NOMO-1 treated with DMSO at 0.1 percent for 48 hours (cell line): ENCODE data around the gene LHFPL6.

ENCODE experiments used
- DNase-seq: peaks from one replicate; lab custom pipeline; 2025; ENCODE audit not compliant: unreplicated experiment; lab: John Stamatoyannopoulos, UW

Gene LHFPL6

GRCh38 chr13:39602614-39603366 lies at the start of gene LHFPL6:
Gene LHFPL6 (minus strand): TSS chr13:39603193.
- peak; percentile 8 for DNase-seq

GRCh38 chr13:39646122-39646521 lies 43.1 kb upstream of the LHFPL6 start:
- no peak for DNase-seq

- peak; percentile 47 for DNase-seq
Observed at GRCh38 chr13:39641645-39642044, 38.7 kb upstream of the LHFPL6 start.

- DNase-seq: no peak
Observed at GRCh38 chr13:39637890-39638289, 34.9 kb upstream of the LHFPL6 start.

GRCh38 chr13:39635564-39635963 lies 32.6 kb upstream of the LHFPL6 start:
- no peak for DNase-seq

GRCh38 chr13:39632994-39633393 lies 30.0 kb upstream of the LHFPL6 start:
- no peak for DNase-seq

- DNase-seq: no peak
Observed at GRCh38 chr13:39631307-39631706, 28.3 kb upstream of the LHFPL6 start.

- DNase-seq: no peak
Observed at GRCh38 chr13:39623466-39623865, 20.5 kb upstream of the LHFPL6 start.

GRCh38 chr13:39618561-39618960 lies 15.6 kb upstream of the LHFPL6 start:
- no peak for DNase-seq

GRCh38 chr13:39616087-39616694 lies 13.2 kb upstream of the LHFPL6 start:
- peak; percentile 67 for DNase-seq

GRCh38 chr13:39612023-39612637 lies 9.1 kb upstream of the LHFPL6 start:
- DNase-seq: peak; percentile 47

GRCh38 chr13:39607876-39608275 lies 4.9 kb upstream of the LHFPL6 start:
- no peak for DNase-seq

- no peak for DNase-seq
Observed at GRCh38 chr13:39605677-39606320, 2.8 kb upstream of the LHFPL6 start.

- no peak for DNase-seq
Observed at GRCh38 chr13:39604756-39605155, 1.8 kb upstream of the LHFPL6 start.

- DNase-seq: no peak
Observed at GRCh38 chr13:39603424-39603947, 493 bp upstream of the LHFPL6 start.

- DNase-seq: no peak
Observed at GRCh38 chr13:39602277-39602613, 748 bp downstream of the LHFPL6 start.

GRCh38 chr13:39601636-39602035 lies 1.4 kb downstream of the LHFPL6 start:
- DNase-seq: no peak

GRCh38 chr13:39600766-39601165 lies 2.2 kb downstream of the LHFPL6 start:
- no peak for DNase-seq

GRCh38 chr13:39599842-39600241 lies 3.2 kb downstream of the LHFPL6 start:
- DNase-seq: no peak

- DNase-seq: no peak
Observed at GRCh38 chr13:39599012-39599411, 4.0 kb downstream of the LHFPL6 start.

GRCh38 chr13:39597838-39598237 lies 5.2 kb downstream of the LHFPL6 start:
- no peak for DNase-seq

GRCh38 chr13:39596685-39597084 lies 6.3 kb downstream of the LHFPL6 start:
- DNase-seq: no peak
